ENCODE results near the gene SLC35D2. TPM values are rescaled to one million over a fixed set of nuclear protein-coding genes. Genes with fewer than 3 reads are reported as not detected.
"Not testable (repeated sequence)": the region's sequence is repeated elsewhere in the genome, so short reads cannot be mapped to it uniquely, and the experiment has no call there.

Gene SLC35D2
- total RNA-seq, 4 donors from 2014 or later = 35.4 to 91.3 (median 72.7) TPM

DNA sequence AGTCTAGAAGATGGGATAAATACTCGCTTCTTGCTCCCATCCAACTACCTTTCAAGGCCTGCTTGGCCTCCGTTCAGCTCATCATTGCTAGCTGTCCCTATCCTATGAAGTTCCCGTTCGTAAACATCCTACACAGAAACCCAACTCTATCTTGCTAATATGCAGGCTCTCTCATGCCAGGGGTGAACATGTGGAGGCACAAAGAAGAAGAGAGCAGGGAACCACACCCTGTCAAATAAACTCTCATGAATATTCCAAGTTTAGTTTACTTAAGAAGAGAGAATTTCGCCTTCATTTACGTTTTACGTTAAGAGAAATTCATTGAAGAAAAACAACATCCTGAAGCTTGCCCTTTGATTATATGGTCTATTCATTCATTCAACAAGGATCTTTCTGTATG is 73.7 kb downstream of the SLC35D2 start:
- Histone ChIP-seq H3K9me3 (peaks cover 4 to 7% of the 10 kb centered on the region in 2 donors), H3K4me1 (no peaks in the 10 kb centered on the region), H3K27ac (no peak overlapping the region), H3K36me3 (no peaks in the 10 kb centered on the region), H3K4me3 (no peak overlapping the region), H3K27me3 (no peaks in the 10 kb centered on the region)
- WGBS, 2 donors (ENCODE audit: low coverage in 1 of 2) = 92 to 96% methylated on average over 5 to 7 of the region's 7 CpGs
- intact Hi-C loops (cut with DNase I; ENCODE audit: low total_unique reads) (no loop called here), in situ Hi-C loops (cut with MboI; ENCODE audit: low pct_ligation_motif_present in 1 of 4, low pct_unique_long_range_greater_than_20kb in 1 of 4, low sequenced_read_pairs in 3 of 4) (loop anchor here in 1 of 4 donors (10.0 kb wide), 1 partner anchor 75 kb away; no protein-coding TSS in a partner anchor)
- TF ChIP-seq EP300 (IDR thresholded peaks at IDR 0.05; ENCODE audit: low read depth) (no peak), POLR2AphosphoS5 (IDR thresholded peaks at IDR 0.05) (no peak), POLR2A (IDR thresholded peaks at IDR 0.05) (no peak)
- TF ChIP-seq, protein P1, sequence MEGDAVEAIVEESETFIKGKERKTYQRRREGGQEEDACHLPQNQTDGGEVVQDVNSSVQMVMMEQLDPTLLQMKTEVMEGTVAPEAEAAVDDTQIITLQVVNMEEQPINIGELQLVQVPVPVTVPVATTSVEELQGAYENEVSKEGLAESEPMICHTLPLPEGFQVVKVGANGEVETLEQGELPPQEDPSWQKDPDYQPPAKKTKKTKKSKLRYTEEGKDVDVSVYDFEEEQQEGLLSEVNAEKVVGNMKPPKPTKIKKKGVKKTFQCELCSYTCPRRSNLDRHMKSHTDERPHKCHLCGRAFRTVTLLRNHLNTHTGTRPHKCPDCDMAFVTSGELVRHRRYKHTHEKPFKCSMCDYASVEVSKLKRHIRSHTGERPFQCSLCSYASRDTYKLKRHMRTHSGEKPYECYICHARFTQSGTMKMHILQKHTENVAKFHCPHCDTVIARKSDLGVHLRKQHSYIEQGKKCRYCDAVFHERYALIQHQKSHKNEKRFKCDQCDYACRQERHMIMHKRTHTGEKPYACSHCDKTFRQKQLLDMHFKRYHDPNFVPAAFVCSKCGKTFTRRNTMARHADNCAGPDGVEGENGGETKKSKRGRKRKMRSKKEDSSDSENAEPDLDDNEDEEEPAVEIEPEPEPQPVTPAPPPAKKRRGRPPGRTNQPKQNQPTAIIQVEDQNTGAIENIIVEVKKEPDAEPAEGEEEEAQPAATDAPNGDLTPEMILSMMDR (IDR thresholded peaks at IDR 0.05) = no peak
- no peak for DNase-seq

DNA sequence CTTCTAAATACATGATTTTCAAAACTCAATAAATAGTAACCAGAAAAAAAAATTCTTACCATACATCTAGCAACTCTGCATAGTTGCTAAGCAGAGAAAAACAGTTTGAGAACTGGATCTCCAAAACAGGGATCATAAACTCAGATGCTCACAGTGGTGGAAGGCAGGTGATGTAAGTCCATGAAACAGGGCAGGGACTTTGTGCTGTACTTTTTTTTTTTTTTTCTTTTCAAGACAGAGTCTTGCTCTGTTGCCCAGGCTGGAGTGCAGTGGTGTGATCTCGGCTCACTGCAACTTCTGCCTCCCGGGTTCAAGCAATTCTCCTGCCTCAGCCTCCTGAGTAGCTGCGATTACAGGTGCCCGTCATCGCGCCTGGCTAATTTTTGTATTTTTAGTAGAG is 76.6 kb downstream of the SLC35D2 start:
- H3K4me1 ChIP-seq; H3K9me3 ChIP-seq; H3K36me3 ChIP-seq; DNase-seq; H3K27ac ChIP-seq; intact Hi-C loops (cut with DNase I; ENCODE audit: low total_unique reads); H3K4me3 ChIP-seq; in situ Hi-C loops (cut with MboI; ENCODE audit: low pct_ligation_motif_present in 1 of 4, low pct_unique_long_range_greater_than_20kb in 1 of 4, low sequenced_read_pairs in 3 of 4); H3K27me3 ChIP-seq: not testable (repeated sequence)
- 95% methylated on average over 6 of the region's 6 CpGs; no CpG with 5 or more reads in 1 of the 2 donors for WGBS, 2 donors (ENCODE audit: low coverage in 1 of 2)

DNA sequence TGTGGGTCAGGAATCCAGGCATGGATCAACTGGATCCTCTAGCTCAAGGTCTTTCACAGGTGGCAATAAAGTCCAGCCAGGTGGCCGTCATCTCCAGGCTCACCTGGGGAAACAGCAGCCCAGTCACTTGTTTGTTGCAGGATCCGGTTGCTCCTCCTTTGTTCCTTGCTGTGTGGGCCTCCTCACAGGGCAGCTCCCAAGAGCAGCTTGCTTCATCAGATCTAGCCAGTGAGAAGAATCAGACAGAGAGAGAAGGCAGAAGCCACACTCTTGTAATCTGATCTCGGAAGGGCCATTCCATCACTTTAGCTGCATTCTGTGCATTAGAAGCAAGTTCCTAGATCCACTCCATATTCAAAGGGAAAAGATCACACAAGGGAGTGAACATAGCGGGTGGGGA is 78.3 kb downstream of the SLC35D2 start:
- no peaks in the 10 kb centered on the region for H3K27me3 ChIP-seq
- intact Hi-C loops (cut with DNase I; ENCODE audit: low total_unique reads) (no loop called here), in situ Hi-C loops (cut with MboI; ENCODE audit: low pct_ligation_motif_present in 1 of 4, low pct_unique_long_range_greater_than_20kb in 1 of 4, low sequenced_read_pairs in 3 of 4) (no loop called here)
- TF ChIP-seq POLR2AphosphoS5 (IDR thresholded peaks at IDR 0.05) = no peak
- no peak for TF ChIP-seq POLR2A (IDR thresholded peaks at IDR 0.05)
- TF ChIP-seq, protein P1 (IDR thresholded peaks at IDR 0.05) = no peak
- TF ChIP-seq EP300 (IDR thresholded peaks at IDR 0.05; ENCODE audit: low read depth) = no peak
- H3K36me3 ChIP-seq = no peaks in the 10 kb centered on the region
- no peak overlapping the region for H3K4me3 ChIP-seq
- WGBS, 2 donors (ENCODE audit: low coverage in 1 of 2) = 77 to 86% methylated on average over 4 of the region's 4 CpGs
- H3K9me3 ChIP-seq = no peaks in the 10 kb centered on the region
- no peaks in the 10 kb centered on the region for H3K4me1 ChIP-seq
- no peak overlapping the region for H3K27ac ChIP-seq
- no peak for DNase-seq

DNA sequence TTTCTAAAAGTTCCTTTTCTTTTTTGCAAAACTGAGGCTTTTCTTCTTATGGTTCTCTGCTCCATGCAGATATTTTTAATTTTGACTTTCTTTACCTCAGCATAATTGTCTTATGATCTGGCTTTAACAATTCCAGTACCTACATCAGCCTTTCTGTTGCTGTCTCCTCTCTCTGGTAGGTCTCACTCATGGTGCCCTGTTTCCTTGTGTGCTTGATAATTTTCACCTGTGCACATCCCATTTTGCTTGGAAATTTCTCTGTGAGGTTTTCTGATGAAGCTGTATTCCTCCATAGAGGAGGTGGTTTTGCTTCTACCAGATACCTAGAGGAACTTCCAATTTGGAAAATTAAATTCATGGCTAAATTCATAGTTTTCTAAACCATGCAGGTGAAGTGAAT is 79.3 kb downstream of the SLC35D2 start:
- TF ChIP-seq, protein P1 (IDR thresholded peaks at IDR 0.05) = no peak
- no peak for TF ChIP-seq EP300 (IDR thresholded peaks at IDR 0.05; ENCODE audit: low read depth)
- no peak for TF ChIP-seq POLR2A (IDR thresholded peaks at IDR 0.05)
- no peak for TF ChIP-seq POLR2AphosphoS5 (IDR thresholded peaks at IDR 0.05)
- in situ Hi-C loops (cut with MboI; ENCODE audit: low pct_ligation_motif_present in 1 of 4, low pct_unique_long_range_greater_than_20kb in 1 of 4, low sequenced_read_pairs in 3 of 4) = no loop called here
- Histone ChIP-seq H3K4me1 (no peaks in the 10 kb centered on the region), H3K27me3 (no peaks in the 10 kb centered on the region), H3K9me3 (no peaks in the 10 kb centered on the region), H3K27ac (no peak overlapping the region), H3K36me3 (no peaks in the 10 kb centered on the region), H3K4me3 (no peak overlapping the region)
- DNase-seq = no peak
- intact Hi-C loops (cut with DNase I; ENCODE audit: low total_unique reads) = no loop called here

DNA sequence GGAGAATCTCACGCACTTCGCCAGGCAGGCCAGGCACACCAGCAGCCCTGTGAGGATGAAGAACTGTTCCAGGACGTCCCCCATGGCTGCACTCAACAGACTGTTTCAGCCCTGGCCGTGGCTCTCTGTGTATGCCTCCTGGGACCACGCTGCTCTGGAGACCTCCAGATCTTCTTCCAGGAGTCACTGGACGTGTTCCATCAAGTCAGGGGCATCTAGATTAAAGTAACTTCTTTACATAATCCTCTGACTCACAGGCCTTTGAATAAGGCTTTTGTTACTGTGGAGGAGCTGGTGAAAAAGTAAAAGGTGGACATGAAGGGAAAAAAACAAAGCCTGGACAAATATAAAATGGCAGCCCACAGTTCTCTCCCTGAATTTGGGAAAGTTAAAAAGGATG is 81.5 kb downstream of the SLC35D2 start, which contains the start of gene HSD17B3:
Gene HSD17B3, minus strand, starts transcription at position 156 of the 400 bp plus-strand sequence. Its CDS starts 72 bp downstream, at position 84.
- in situ Hi-C loops (cut with MboI; ENCODE audit: low pct_ligation_motif_present in 1 of 4, low pct_unique_long_range_greater_than_20kb in 1 of 4, low sequenced_read_pairs in 3 of 4) (no loop called here), intact Hi-C loops (cut with DNase I; ENCODE audit: low total_unique reads) (no loop called here)
- no peak within 1 kb of the TSS for H3K4me3 ChIP-seq
- no peaks in the 10 kb centered on the region for H3K27me3 ChIP-seq
- no peak within 1 kb of the TSS for H3K27ac ChIP-seq
- H3K36me3 ChIP-seq = no peaks in the 10 kb centered on the region
- no peaks in the 10 kb centered on the region for H3K4me1 ChIP-seq
- 50 to 86% methylated on average over 1 to 6 of the region's 6 CpGs for WGBS, 2 donors (ENCODE audit: low coverage in 1 of 2)
- TF ChIP-seq EP300 (IDR thresholded peaks at IDR 0.05; ENCODE audit: low read depth) (no peak), POLR2A (IDR thresholded peaks at IDR 0.05) (no peak), POLR2AphosphoS5 (IDR thresholded peaks at IDR 0.05) (no peak)
- TF ChIP-seq, protein P1 (IDR thresholded peaks at IDR 0.05) = no peak
- no peak for DNase-seq
- H3K9me3 ChIP-seq = no peaks in the 10 kb centered on the region
